Activated naive CD8-positive, alpha-beta T cell treated with anti-CD3 and anti-CD28 coated beads, Interleukin-2, amount 50 U/mL, for 16 hours (primary cell): Measurements from ENCODE around the gene SYS1.

Source experiments
- DNase-seq: peaks from one replicate; pipeline ENCODE4 v3.0.0-alpha.2; 2020; ENCODE audit warnings: low read depth, low spot score

Gene SYS1

DNA sequence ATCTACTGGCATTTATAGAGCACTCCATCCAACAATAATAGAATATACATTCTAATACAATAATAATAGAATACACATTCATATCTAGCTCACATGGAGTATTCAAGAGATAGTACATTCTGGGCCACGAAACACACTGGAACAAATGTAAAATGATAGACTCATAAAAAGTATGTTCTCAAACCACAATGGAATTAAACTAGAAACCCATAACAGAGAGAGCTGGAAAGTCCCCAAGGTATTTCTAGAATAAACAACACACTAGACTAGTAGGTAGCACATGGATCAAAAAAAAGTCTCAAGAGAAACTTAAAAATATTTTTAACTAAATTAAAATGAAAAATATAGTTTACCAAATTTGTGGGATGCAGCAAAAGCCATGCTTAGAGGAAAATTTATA is 24.3 kb downstream of the SYS1 start:
- DNase-seq: no peak

DNA sequence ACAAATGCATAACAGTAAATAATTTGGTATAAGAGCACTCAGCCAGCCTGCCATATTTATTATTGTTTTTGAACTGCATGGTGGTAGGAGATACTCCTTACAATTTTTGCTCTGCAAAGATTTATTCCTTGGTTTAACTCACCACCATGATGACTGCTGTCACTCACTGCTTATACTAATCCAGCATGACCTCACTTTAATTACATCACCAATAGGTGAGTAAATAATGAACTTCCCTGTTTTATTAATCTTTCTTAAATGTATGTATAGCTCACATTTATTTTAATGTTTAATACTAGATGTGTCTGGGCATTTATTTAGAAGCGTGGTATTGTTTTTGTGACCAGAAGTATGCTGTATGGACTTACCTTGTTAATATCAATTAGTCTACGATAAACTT is 28.0 kb downstream of the SYS1 start:
- no peak for DNase-seq

DNA sequence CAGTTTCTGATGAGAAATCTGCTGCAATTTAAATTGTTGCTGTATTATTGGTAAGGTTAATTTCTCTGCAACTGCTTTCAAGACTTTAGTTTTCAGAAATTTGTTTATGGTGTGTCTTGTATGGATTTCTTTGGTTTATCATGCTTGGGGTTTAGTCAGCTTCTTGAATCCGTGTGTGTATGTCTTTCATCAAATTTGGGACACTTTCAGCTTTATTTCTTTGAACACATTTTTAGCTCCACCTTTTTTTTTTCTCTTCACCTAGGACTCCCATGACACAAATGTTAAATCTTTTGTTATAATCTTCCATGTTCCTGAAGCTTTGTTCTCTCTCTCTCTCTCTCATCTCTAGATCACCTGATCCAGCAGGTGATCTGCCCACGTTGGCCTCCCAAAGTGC is 28.6 kb downstream of the SYS1 start:
- DNase-seq: no peak

DNA sequence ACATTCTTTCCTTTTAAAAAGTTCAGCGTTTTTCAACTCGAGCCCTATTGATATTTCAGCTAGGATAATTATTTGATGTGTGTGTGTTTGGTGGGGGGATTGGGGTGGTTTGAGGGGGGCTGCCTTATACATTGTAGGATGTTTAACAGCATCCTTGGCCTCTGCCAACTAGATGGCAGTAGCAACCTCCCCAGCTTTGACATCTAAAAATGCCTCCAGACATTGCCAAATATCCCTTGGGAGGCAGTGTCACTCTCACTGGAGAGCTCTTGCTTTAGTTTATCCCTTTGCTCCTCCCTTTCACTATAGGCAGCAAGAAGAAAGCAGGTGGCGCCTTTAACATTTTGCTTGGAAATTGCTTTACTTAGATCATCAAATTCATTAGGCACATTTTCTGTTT is 29.8 kb downstream of the SYS1 start:
- no peak for DNase-seq

DNA sequence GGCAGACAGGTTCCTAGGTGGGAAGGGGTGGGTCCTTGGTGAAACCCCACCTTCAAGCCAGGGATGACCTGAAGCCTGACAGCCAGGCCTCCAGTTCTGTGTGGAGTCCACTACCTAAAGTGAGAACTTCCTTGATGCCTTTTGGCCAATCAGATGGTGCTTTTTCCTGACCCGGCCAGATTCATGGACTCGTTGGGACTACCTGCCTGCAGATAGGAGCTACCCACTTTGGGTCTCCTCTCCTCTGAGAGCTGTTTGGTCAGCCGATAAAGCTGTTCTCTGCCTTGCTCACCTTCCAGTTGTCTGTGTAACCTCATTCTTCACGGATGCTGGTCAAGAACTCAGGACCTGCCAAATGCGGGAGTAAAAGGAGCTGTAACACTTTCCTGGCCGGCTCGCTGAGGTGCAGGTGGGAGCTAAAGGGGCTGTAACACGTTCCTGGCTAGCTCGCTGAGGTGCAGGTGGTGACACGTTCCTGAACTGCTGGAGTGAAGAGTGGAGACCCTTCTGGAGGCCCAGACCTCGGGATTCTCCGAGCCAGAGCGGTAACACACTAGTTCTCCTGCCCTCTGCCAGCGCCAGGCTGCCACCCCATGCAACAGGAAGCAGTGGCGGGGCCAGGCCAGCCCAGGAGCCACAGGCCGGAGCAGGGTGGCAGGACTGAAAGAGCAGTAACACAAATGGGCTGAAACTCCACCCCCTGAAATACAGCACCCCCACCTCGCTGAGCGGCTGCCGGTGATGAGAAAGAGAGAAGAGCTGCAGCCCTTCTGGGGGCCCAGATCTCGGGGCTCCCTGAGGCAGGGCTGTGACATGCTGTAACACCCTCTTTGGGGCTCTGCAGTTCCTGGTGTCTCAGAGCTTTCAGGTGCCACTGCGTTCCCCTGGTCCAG is 31.5 kb downstream of the SYS1 start:
- DNase-seq: no peak

DNA sequence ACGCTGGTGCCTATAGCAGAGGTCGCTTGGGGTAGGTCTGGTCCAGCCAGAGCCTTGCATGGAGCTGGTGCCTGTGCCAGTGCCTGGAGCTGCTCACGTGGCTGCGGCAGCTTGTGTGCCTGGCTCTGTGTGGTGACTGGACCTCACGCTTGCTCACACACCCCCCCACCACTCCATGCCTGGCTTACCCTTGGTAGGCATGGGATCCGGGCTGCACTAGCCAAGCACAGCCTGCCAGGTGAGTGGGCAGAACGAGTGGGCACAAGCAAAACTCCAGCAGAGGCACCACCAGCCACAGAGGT is 32.1 kb downstream of the SYS1 start:
- DNase-seq: no peak

DNA sequence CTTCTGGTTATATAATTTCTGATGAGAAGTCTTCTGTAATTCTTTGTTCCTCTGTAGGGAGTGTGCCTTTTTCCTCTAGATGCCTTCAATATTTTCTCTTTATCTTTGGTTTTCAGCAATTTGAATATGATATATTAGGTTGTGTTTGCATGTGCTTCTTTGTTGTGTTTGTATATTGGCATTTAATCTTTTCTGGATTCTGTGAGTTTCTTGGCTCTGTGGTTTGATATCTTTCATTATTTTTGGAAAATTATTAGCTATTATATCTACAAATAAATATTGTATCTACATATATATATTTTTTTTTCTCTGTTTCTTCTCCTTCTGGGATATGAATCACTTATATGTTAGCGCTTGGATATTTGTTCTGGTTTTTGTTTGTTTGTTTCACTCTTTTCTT is 36.1 kb downstream of the SYS1 start:
- DNase-seq: no peak

DNA sequence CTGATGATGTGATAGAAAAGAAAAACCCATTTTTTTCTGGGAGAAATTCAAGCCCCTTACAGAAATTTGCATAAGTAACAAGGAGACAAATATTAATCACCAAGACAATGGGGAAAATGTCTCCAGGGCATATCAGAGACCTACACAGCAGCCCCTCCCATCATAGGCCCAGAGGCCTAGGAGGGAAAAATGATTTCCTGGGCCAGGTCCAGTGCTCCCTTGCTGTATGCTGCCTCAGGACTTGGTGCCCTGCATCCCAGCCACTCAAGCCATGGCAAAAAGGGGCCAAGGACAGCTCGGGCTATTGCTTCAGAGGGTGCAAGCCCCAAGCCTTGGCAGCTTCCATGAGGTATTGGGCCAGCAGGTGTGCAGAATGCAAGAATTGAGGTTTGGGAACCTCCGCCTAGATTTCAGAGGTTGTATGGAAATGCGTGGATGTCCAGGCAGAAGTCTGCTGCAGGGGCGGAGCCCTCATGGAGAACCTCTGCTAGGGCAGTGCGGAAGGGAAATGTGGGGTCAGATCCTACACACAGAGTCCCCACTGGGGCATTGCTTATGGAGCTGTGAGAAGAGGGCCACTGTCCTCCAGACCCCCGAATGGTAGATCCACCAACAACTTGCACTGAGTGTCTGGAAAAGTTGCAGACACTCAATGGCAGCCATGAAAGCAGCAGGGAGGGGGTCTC is 37.5 kb downstream of the SYS1 start:
- DNase-seq: no peak

DNA sequence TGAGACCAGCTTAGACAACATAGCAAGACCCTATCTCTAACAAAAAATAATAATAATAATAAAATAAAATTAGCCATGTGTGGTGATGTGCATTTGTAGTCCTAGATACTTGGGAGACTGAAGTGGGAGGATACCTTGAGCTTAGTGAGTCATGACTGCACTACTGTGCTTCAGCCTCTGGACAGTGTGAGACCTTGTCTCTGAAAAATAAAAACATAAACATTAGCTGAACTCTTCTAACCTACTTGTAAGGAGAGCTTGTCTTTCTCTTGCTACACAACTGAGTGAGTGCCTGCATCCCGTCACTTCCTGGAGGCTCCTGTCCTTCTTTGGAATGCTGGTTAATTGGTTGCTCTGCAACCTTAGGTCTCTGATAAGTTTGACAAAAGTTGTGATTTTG is 40.0 kb downstream of the SYS1 start:
- DNase-seq: no peak

DNA sequence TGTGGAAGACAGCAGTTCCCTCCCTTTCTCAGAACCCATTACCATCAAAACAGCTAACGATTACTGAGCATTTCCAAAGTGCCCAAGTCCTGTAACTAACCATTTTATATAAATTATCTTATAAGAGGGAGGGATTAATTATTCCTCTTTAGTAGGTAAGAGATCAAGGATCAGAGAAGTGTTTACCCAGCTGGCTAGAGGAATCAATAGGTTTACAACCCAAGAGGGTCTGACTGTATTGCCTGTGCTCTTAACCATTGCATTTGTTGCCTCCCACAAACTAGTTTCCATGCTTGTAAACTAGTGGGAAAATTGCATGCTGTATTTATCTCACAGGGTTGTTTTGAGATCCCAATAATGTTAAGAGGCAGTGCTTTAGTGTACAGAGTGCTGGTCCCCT is 41.5 kb downstream of the SYS1 start:
- no peak for DNase-seq

DNA sequence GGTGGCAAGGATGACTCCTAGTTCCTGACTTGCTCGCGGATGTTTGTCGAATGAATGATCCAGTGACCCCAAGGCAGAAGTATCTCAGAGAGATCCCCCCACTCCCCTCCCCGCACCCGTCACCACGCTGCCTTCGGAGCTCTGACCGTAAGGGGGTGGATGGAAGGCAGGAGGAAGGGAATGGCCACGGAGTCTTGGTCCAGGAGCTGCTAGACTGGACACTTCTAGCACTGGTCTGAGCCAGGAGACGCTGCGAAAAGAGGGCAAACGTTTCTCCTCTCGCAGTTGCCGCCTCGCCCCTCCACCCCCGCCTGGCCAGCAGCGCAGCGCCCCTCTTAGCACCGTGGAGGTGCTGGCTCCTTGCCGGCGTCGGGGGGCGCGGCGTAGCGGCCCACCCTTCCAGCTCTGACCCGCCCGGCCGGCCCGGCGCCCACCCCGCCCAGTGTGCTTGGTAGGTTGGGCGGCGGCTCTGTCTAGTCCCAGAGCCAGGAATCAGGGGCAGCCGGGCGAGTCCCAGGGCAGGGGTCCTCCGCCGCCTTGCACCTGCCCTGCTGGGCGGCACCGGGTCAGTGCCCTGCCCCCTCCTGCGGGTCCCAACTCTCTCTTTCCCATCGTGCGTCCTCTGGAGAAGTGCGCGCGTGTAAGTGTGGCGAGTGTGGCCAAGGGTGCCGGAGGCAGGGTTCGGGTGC is 42.8 kb downstream of the SYS1 start:
- no peak for DNase-seq

DNA sequence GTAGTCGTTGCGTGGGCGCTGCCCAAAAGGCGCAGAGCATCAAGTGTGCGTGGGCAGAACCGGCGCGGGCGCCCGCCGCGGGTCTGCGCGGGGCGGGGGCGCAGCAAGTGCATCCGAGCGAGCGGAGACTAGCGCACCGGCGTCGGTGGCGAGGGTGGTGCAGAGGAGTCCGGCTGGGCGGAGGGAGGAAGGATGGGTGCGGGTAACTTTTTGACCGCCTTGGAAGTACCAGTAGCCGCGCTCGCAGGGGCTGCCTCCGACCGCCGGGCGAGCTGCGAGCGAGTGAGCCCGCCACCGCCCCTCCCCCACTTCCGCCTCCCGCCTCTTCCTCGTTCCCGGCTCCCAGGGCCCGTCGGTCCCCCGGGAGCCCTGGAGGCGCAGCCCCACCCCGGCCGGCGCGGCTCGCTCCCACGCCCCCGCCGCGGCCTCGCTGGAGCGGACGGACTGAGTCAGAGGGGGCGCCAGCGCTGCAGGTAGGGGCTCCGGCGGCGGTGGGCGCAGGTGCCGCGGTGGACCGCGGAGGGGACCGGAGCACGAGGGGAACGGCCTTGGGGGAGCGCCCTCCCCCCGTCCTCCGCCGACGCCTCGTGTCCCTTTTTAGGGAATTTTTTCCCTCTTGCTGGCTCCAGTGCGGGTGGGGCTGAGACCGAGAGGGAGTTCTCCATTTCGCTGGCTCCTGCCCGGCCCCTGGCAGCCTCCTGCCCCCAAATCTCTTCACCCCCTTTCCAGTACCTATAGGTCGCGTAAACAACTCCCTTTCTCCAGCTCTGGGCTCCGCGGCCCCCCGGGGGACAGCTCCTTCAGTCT is 43.5 kb downstream of the SYS1 start:
- DNase-seq: no peak

DNA sequence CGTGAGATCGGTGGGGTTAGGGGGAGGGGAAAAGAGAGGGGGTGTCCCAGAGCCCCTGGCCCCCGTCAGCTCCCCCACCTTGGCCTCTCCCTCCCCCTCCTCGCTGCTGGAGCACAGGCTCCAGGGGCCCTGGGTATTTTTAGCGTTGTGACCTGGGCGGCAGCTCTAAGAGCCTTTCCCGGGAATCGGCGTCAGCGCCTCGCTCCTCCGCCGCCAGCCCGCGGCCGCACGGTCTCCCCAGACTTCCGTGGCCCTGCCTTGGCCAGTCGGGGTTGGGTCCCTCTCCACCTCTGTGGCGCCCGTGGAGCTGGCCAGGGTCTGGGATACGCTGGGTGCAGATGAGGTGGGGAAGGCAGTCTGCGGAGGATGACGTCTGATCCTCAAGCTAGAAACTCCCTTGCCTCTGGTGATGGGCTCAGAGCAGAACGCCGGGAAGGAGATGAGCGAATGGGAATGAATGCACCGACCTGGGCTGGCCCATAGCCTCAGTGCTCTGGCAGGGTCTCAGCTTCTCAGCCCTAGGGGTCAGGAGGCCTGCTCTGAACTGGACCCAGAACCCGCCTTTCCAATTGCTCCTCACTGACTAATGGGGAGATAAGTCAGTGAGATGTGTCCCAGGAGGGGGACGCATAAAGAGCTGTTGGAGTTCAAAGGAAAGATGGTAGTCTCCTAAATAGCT is 44.2 kb downstream of the SYS1 start:
- DNase-seq: no peak

DNA sequence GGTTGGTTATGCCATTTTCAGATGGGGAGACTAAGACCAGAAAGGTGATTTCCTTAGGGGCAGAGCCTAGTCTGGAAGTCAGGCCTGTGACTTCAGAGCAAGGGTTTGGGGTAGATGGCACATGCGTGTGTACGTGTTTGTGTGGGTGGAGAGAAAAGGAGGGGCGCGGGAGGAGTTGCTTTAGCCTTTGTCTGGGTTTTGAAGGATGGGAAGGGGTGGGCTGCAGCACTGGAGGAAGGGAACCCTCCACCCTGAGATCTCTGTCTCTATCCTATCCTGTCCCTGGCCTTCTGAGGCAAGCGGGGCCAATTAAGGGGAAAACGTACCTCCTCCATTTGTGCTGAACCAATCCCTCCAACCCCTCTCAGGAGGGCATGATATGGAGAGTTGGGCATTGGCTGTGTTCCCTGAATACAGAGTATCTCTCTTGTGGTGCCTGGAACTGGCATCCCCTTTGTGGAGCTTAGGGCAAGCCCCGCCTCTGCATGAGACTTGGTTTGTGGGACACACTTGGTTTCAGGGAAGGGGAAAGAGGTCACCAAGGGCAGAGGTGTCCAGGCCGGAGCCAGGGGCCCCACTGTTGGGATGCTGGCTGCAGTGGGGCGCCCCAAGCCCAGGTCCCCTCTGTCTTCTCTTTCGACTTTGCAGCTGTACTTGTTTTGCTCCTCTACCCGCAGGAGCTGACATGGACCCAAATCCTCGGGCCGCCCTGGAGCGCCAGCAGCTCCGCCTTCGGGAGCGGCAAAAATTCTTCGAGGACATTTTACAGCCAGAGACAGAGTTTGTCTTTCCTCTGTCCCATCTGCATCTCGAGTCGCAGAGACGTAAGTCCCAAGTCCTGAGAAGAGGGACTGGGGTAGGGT is 45.1 kb downstream of the SYS1 start, which contains the start of gene DBNDD2:
Gene DBNDD2 (plus strand): TSS at position 507 of the 863 bp plus-strand sequence. CDS start 179 bp downstream, at position 686.
- DNase-seq: no peak

DNA sequence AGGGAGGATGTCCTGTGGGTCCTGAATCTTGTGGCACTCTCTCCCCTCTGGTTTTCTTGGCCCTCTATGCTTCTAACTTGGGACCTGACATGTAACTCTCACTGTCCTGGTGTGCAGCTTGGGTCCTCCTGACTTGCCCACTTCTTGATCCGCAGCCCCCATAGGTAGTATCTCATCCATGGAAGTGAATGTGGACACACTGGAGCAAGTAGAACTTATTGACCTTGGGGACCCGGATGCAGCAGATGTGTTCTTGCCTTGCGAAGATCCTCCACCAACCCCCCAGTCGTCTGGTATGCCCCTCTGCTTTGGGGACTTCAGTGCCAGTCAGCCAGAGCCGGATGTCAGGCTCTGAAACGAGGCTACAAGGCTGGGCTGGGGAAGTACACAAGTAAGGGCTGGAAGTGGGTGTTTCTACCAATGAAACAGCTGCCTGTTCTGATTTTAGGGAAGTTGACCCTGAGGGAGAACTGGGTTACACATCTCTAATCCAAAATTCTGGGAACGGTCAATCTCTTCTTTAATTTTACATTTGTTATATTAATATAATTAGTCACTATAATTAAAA is 45.8 kb downstream of the SYS1 start:
- DNase-seq: no peak

DNA sequence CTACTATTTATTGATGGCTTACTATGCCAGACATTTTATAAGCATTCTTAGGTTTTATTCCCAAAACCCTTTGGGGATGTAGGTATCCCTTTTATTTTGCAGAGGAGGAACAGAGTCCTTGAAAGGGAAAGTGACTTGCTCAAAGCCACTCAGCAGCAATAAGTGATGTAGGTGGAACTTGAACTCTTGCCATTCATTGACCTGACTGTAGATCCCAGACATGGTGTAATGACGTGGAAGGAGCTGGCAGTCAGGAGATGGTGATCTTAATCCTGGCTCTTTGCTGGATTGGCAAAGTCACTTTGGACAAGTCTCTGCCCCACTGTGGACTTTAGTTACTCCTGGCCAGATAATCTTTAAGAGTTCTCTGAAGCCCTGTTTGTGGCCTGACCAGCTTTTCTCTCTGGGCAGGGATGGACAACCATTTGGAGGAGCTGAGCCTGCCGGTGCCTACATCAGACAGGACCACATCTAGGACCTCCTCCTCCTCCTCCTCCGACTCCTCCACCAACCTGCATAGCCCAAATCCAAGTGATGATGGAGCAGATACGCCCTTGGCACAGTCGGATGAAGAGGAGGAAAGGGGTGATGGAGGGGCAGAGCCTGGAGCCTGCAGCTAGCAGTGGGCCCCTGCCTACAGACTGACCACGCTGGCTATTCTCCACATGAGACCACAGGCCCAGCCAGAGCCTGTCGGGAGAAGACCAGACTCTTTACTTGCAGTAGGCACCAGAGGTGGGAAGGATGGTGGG is 46.7 kb downstream of the SYS1 start:
- DNase-seq: no peak

DNA sequence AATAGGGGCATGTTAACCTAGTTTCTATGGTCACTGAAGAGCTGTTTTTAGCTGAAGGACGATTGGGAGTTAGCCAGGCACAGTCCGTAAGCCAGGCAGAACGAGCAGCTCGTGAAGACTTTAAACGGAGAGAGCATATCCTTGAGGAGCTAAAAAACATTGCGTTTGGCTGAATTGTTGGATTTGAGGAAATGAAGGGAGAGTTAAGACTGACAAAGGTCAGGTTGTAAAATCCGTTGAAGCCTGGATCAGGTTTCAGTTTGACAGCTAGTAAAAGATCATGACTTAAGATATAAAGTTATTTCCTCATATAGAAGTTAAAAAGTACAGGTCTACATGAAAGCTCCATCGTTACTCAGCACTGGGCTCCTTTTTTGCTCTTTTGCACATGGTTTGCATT is 47.9 kb downstream of the SYS1 start:
- no peak for DNase-seq

DNA sequence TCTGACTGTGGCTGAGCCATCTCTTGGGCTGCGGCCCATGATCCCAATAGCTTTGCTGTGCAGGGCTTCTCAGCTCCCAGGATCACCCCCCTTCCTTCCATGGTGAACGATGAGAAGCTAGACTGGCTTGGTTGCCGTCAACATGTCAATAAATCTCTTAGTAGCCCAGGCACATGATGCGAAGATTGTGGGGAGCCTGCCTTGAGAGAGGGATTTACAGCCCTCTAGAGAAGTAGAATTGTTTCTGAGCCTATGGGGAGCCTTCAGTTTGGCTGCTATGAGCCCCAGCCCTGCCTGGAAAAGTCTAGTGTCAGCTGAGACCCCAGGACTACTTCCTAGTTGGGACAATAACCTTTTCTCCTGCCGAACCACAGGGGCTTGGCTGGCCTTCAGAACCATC is 49.7 kb downstream of the SYS1 start:
- no peak for DNase-seq

DNA sequence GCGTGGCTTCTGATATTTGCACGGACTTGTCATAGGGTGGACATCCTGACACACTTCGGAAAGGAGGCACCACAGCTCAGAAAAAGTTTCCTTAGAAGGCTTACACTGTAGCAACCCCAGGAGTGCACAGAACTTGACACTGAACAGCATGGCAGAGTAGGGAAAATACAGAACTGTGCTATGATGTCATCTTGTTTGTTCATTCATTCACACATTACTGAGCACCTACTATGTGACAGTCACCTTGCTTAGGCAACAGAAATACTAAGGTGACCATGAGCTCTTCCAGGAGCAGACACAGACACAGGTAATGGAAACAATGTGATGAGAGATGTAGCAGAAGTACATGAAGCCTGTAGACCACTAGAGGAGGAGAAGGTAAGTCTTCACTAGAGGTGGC is 50.5 kb downstream of the SYS1 start:
- no peak for DNase-seq
